Measurements from ENCODE around the gene CNOT9.

The CNOT9 gene

DNA sequence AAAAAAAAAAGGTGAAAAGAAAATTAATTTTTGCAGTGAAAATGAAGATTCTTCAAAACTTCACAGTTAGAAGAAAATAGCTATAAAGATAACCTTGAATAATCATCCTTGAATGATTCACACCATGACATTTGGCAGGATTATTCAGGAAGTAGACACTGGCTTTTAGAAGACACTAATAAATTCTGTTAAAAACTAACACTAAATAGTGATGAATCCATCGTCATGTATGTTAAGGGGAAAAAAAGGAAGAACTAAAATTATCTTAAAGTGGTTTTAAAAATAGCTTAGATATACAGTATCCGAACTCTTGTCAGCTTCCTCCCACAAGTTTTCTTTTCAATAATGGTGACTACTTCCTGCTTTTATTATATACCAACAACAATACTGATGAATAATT, 10.7 kb upstream of the CNOT9 start:
- TF ChIP-seq, protein P1, sequence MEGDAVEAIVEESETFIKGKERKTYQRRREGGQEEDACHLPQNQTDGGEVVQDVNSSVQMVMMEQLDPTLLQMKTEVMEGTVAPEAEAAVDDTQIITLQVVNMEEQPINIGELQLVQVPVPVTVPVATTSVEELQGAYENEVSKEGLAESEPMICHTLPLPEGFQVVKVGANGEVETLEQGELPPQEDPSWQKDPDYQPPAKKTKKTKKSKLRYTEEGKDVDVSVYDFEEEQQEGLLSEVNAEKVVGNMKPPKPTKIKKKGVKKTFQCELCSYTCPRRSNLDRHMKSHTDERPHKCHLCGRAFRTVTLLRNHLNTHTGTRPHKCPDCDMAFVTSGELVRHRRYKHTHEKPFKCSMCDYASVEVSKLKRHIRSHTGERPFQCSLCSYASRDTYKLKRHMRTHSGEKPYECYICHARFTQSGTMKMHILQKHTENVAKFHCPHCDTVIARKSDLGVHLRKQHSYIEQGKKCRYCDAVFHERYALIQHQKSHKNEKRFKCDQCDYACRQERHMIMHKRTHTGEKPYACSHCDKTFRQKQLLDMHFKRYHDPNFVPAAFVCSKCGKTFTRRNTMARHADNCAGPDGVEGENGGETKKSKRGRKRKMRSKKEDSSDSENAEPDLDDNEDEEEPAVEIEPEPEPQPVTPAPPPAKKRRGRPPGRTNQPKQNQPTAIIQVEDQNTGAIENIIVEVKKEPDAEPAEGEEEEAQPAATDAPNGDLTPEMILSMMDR (IDR thresholded peaks at IDR 0.05), result no peak
- Histone ChIP-seq H3K4me3 (ENCODE audit: low read depth in 1 of 2, low read length in 1 of 2) (no peak overlapping the region), H3K27me3 (no peaks in the 10 kb centered on the region), H3K4me1 (ENCODE audit: control insufficient read depth in 1 of 2, insufficient read depth in 1 of 2, low read depth in 1 of 2, low read length in 1 of 2) (no peaks in the 10 kb centered on the region), H3K9me3 (no peaks in the 10 kb centered on the region), H3K27ac (no peak overlapping the region), H3K36me3 (peaks cover 52% of the 10 kb centered on the region)

DNA sequence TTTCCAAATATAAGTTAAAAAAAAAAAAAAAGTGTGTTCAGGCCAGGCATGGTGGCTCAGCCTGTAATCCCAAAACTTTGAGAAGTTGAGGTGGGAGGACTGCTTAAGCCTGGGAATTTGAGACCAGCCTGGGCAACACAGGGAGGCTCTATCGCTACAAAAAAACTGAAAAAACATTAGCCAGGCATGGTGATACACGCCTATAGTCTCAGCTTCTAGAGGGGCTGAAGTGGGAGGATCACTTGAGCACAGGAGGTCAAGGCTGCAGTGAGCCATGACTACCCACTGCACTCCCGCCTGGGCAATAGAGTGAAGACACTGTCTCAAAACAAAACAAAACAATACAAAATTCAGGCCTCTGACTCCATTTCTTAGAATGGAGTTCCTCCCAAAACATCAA, 9.7 kb upstream of the CNOT9 start:
- no peaks in the 10 kb centered on the region for H3K4me1 ChIP-seq (ENCODE audit: control insufficient read depth in 1 of 2, insufficient read depth in 1 of 2, low read depth in 1 of 2, low read length in 1 of 2)
- no peaks in the 10 kb centered on the region for H3K9me3 ChIP-seq
- H3K27ac ChIP-seq, result no peak overlapping the region
- no peaks in the 10 kb centered on the region for H3K27me3 ChIP-seq
- H3K4me3 ChIP-seq (ENCODE audit: low read depth in 1 of 2, low read length in 1 of 2), result no peak overlapping the region
- peaks cover 43% of the 10 kb centered on the region for H3K36me3 ChIP-seq
- TF ChIP-seq, protein P1 (IDR thresholded peaks at IDR 0.05), result no peak

DNA sequence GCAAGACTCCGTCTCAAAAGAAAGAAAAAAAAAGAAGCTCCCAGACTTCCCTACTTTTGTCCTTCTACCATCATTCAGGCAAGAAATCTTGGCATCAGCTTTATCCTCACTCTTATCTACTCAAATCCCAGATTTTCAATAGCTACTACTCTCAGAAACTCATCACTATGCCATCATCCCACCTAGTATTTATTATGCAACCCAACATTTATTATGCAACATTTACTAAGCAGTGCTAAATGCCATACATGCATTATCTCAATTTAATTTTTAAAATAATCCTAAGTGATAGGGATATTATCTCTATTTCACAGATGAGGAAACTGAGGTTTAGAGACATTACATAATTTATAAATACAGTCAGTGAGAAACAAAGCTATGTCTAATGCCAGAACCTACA, 4.6 kb upstream of the CNOT9 start:
- Histone ChIP-seq H3K27me3 (no peaks in the 10 kb centered on the region), H3K9me3 (no peaks in the 10 kb centered on the region), H3K4me1 (ENCODE audit: control insufficient read depth in 1 of 2, insufficient read depth in 1 of 2, low read depth in 1 of 2, low read length in 1 of 2) (peaks cover 12 to 14% of the 10 kb centered on the region in 2 experiments), H3K27ac (no peak overlapping the region), H3K4me3 (ENCODE audit: low read depth in 1 of 2, low read length in 1 of 2) (no peak overlapping the region), H3K36me3 (peaks cover 20% of the 10 kb centered on the region)
- TF ChIP-seq, protein P1 (IDR thresholded peaks at IDR 0.05), result no peak

DNA sequence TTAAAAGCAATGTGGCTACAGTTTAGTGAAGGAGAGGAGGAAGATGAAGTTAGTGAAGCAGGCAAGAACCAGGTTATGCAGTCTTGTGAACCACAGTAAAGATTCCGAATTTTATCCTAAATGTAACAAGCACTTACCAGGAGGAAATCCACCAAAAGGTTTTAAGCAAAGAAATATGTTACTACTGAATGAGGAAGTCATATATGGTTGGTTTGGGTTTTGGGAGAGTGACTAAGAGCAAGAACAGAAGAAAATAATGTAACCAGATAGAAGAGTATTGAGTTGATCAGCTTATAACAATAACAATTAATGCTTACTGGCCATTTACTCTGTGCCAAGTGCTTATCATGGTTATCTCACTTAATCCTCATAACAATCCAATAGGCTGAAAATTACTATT, 2.3 kb upstream of the CNOT9 start:
- H3K4me1 ChIP-seq (ENCODE audit: control insufficient read depth in 1 of 2, insufficient read depth in 1 of 2, low read depth in 1 of 2, low read length in 1 of 2), result peaks cover 25% of the 10 kb centered on the region in 2 experiments
- TF ChIP-seq, protein P1 (IDR thresholded peaks at IDR 0.05), result no peak
- H3K36me3 ChIP-seq, result peaks cover 7% of the 10 kb centered on the region
- H3K4me3 ChIP-seq (ENCODE audit: low read depth in 1 of 2, low read length in 1 of 2), result no peak overlapping the region
- no peak overlapping the region for H3K27ac ChIP-seq
- H3K27me3 ChIP-seq, result no peaks in the 10 kb centered on the region
- H3K9me3 ChIP-seq, result no peaks in the 10 kb centered on the region

DNA sequence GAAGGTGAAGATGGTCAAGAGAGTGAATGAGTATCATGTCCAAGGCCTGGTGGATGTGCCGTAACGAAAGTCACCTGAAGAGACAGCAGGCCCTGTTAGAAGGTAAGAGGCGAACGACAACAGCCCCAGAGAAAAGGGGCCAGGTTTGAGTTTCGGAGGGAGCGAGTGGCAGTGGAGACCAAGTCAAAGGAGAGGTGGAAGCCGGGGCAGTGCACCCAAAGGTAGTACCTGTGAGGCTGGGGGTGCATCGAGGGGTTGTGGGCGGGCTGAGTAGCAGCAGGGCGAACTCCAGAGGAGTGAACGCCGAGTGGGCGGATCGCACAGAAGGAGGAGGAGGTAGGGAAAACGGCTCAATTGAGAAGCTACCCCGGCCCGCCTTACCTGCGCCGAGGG, 846 bp upstream of the CNOT9 start:
- peak overlapping the region; percentile 82 to 94 for H3K4me3 ChIP-seq (ENCODE audit: low read depth in 1 of 2, low read length in 1 of 2)
- TF ChIP-seq, protein P1 (IDR thresholded peaks at IDR 0.05), result no peak
- no peaks in the 10 kb centered on the region for H3K9me3 ChIP-seq
- peaks cover 25% of the 10 kb centered on the region in 2 experiments for H3K4me1 ChIP-seq (ENCODE audit: control insufficient read depth in 1 of 2, insufficient read depth in 1 of 2, low read depth in 1 of 2, low read length in 1 of 2)
- no peaks in the 10 kb centered on the region for H3K27me3 ChIP-seq
- H3K36me3 ChIP-seq, result peaks cover under 1% of the 10 kb centered on the region
- peak overlapping the region; percentile 94 for H3K27ac ChIP-seq

DNA sequence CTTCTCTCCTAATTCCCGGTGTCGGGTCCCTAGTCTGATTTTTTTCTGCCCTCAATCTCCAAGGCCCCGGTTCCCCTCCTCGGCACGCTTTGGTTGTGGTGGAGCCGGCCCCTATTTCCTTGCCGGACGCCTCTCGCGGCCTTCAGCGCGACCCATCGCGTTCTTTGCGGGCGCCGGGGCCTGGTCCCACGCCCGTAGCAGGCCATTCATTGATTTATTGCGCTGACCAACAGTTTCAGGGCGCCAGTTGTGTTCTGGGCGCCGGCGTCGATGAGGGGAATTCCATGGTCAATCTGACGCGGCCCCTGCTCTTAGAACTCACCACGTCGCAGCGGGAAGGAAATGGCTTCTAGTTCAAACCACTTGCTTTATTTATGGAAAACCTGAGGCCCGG, 396 bp downstream of the CNOT9 start:
- Histone ChIP-seq H3K27ac (peak overlapping the region; percentile 94), H3K27me3 (no peaks in the 10 kb centered on the region), H3K4me3 (ENCODE audit: low read depth in 1 of 2, low read length in 1 of 2) (peak overlapping the region; percentile 82 to 94), H3K9me3 (no peaks in the 10 kb centered on the region), H3K4me1 (ENCODE audit: control insufficient read depth in 1 of 2, insufficient read depth in 1 of 2, low read depth in 1 of 2, low read length in 1 of 2) (peaks cover 25% of the 10 kb centered on the region in 2 experiments), H3K36me3 (peaks cover 2% of the 10 kb centered on the region)
- TF ChIP-seq, protein P1 (IDR thresholded peaks at IDR 0.05), result no peak

Data from neutrophil (primary cell).